NCI-H128 (cell line): Measurements from ENCODE around the gene MAGEB17.

Source experiments
- DNase-seq: peaks from one replicate; lab custom pipeline; 2025; ENCODE audit not compliant: unreplicated experiment; lab: John Stamatoyannopoulos, UW

MAGEB17 gene

GRCh38 chrX:16205840-16206239 is 38.6 kb downstream of the MAGEB17 start:
- no peak for DNase-seq

DNA sequence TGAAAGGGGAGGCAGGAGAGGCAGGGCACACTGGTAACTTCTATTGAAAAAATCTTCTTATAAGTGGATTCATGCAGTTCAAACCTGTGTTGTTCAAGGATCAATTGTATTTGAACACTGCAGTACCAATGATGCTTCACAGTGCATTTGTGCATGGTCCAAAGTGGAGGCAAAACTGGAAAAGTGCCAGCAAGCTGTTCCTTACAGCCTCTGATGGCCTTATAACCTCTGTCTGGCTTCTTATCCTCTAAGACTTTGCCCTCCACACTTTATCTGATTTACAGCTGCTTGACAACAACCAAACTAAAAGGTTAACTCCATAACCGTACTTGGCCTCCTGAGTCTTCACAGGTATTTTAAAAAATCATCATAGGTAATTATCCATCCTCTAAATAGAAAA is 40.4 kb downstream of the MAGEB17 start:
- DNase-seq, result no peak

- DNase-seq, result no peak
These were observed 41.3 kb downstream of the MAGEB17 start for GRCh38 chrX:16208601-16209000.

DNA sequence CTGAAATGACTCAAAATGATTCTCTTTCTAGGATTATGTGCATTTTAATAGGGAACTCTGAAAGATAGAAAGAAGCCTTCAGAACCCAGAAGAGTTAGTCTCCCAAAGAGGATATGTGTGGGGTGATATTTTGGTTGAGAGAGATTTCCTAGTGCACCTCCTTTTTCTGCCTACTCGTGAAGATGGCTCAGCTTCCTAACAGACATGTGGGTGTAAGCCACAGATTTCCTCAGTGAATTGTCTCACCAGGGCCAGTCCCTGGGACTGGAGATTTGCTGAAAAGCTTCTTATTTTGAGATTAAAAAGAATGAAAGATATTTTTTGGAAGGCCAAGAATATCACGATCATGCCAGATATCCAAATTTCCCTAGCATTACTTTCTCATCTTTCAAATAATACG is 42.8 kb downstream of the MAGEB17 start:
- no peak for DNase-seq

DNA sequence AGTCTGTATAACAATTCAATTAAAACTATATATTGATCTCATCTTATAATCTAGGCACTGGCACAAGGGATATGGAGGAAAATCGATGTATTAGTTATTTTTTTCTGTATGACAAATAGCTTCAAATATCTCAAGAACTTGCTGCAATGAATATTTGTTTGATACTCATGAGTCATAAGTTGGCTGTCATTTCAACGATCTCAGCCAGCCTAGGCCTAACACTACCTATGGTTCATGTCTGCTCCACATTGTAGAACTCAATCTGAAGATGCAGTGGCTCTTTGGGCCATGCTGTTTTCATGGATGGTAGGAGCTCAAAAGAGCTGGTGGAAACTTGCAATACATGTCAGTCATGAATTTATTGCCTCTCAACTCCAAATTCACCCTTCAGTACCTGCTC is 44.7 kb downstream of the MAGEB17 start:
- DNase-seq, result no peak

DNA sequence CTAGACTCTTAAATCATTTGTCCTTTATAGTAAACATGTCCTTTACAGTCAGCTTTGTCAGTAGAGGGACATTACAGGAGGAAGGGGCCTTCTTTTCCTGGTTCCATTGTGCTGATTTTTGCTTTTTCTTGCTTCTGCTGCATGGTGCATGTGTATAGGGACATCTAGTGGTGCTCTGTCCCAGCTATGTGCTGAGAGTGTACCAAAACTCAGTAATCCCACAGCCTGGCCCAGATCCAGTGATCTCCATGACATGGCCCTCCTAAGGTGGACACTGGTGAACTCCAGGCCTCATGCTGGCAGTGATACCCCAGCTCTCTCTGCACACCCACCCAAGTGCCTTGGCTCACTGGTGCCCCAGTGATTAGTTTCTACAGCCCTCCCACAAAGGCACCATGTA is 45.2 kb downstream of the MAGEB17 start:
- no peak for DNase-seq

DNA sequence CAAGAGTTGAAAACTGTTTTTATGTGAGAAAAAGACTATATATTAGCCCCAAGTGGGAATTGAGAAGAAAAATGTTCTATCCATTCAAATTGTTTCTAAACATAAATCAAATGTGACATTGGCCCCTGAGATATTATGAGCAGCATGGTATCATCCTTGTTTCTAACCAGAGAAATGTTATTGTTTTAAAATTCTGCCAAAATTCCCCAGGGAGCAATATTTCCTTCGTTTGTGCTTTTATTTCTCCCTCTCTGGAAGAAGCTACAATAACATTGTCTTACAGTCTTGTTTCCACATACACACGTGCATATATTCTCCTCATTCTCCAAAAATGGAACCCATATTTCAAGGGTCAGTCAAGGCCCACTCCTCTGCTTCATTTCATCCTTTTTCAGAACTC is 46.7 kb downstream of the MAGEB17 start:
- DNase-seq, result no peak

DNA sequence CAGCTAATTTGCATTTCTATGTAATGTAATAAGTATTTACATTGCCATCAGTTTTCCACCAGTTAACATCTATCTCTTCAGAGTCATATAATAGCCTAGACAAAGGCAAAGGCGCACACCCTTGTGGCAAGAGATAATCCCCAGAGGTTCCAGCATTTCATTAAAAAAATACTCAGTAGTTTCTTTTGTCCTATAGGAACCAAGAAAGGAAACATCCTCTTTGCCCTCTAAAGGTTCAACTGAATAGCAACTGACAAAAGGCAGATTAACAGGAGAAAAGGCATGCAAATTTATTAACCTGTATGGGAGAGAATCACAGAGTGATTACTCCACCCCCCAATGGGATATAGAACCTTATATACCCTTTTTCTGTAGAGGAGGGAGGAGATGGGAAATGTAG is 48.4 kb downstream of the MAGEB17 start:
- DNase-seq, result no peak
